Left kidney (tissue), 2 donors: Measurements from ENCODE around the gene PTPN5. TPM values are rescaled to one million over a fixed set of nuclear protein-coding genes. Genes with fewer than 3 reads are reported as not detected.

ENCODE experiments used
- DNase-seq: peaks from one replicate; pipeline ENCODE4 v3.0.0-alpha.2; 2013
- polyA plus RNA-seq: library from polyadenylated mRNA; unstranded; fragments of 120-200 nt; gene quantifications from one replicate; pipeline ENCODE4 v1.2.1, GENCODE V29; 2013; ENCODE audit not compliant: insufficient read length

The PTPN5 gene
- polyA plus RNA-seq, 1 donor, result 0.81 TPM

DNA sequence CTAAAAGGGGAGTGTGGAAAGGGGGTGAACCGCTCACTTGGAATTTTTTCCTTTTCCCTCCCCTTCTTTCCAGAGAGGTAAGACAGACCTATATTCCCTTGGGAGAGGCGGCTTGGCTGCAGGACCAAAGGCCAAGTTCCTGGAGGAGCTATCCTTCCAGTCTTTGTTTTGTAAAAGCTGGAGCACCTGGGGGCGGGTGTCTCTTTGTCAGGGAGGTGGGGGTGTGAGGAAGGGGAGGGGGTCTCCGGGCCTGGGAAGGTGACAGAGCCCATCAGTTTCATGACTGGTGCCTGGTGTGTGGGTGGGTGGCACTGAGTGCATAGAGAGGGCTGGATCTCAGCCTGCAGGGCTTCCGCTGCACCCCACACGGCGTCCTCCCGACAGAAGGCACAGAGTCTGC lies 18.5 kb downstream of the PTPN5 start:
- no peak for DNase-seq

- no peak for DNase-seq
These were observed 19.4 kb downstream of the PTPN5 start for GRCh38 chr11:18772211-18772610.

- DNase-seq, result no peak
These were observed 20.1 kb downstream of the PTPN5 start for GRCh38 chr11:18771266-18772035.

GRCh38 chr11:18770479-18771125 lies 21.0 kb downstream of the PTPN5 start:
- DNase-seq, result no peak

- no peak for DNase-seq
These were observed 21.7 kb downstream of the PTPN5 start for GRCh38 chr11:18769802-18770456.

- DNase-seq, result no peak
These were observed 22.6 kb downstream of the PTPN5 start for GRCh38 chr11:18768978-18769377.

DNA sequence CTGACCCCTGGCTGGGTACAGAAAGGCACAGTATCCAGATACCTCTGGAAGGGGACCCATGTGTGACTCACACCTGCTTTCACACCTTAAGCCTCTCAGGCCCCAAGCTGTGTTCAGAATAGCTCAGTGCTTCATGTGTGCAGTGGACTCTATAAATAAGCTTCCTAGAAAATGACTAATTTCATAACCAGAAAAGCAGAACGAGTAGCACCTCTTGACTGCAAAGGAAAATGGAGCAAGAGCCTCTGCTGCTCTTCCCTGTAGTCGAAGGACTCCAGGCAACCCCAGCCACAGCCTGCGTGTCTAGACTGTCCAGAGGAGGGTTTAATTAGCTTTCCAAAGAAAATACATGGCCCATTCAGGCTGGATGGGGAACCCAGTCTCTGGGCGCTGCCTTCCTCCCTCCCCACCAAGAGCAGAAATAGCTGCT lies 23.1 kb downstream of the PTPN5 start:
- DNase-seq, result no peak

GRCh38 chr11:18766015-18766414 lies 25.6 kb downstream of the PTPN5 start:
- no peak for DNase-seq

- no peak for DNase-seq
These were observed 26.0 kb downstream of the PTPN5 start for GRCh38 chr11:18765554-18765953.

DNA sequence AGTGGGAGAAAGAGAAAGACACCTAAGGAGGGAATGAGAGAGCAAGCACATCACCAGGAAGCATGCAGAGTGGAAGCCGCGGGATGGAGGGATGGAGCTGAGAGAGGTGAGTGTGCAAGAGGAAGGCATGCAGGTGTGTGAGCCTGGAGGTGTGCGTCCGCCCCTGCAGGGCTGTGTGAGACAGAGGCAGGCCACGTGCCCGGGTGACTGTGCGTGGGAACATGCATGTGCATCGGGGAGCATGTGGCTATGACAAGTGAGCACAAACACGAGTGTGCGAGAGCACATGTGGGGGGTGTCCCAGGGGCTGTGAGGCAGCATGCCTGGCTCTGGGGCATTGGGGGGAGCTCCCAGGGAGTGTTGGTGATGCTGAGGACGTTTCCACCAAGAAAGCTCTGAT lies 29.9 kb downstream of the PTPN5 start:
- DNase-seq, result no peak

GRCh38 chr11:18761144-18761543 lies 30.5 kb downstream of the PTPN5 start:
- DNase-seq, result no peak

DNA sequence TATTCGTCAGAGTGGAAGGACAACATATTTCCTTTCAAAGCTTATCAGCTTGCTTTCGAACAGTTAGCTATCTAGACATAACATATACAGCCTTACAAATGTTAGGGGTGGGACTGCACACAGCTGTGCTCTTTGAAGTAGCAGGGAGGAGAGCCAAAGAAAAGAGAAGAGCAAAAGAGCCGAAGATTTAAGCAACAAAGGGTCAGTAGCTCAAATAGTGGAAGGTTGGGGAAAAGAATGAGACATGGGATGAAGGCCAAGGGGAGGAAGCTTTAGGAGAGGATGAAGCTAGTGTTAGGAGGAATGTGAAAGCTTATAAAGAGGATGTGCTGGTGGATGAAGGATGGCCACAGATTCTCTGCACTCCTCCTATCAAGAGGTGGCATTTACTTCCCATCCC lies 33.8 kb downstream of the PTPN5 start:
- no peak for DNase-seq

- no peak for DNase-seq
These were observed 34.7 kb downstream of the PTPN5 start for GRCh38 chr11:18756889-18757288.

GRCh38 chr11:18754308-18754707 lies 37.3 kb downstream of the PTPN5 start:
- no peak for DNase-seq

- no peak for DNase-seq
These were observed 39.1 kb downstream of the PTPN5 start for GRCh38 chr11:18752502-18752901.

DNA sequence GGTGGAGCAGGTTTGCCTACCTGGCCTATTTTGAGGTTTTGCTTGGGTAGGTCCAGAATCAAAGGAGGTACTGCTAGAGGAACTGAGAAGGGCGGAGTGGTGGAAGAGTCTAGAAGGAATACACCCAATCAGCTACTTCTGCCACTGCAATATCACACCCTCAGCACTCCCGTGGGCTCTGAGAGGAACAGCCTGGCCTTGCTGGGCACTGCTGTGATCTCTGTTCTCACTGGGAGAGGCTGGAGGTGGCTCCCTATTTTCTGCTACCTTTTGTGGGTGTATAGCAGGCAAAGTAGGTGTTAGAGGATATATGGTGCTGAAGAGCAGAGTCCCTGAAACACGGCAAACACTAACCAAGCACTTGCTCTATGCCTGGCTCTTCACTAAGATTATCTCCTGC lies 40.7 kb downstream of the PTPN5 start:
- DNase-seq, result no peak

GRCh38 chr11:18749681-18750319 lies 41.8 kb downstream of the PTPN5 start:
- no peak for DNase-seq

DNA sequence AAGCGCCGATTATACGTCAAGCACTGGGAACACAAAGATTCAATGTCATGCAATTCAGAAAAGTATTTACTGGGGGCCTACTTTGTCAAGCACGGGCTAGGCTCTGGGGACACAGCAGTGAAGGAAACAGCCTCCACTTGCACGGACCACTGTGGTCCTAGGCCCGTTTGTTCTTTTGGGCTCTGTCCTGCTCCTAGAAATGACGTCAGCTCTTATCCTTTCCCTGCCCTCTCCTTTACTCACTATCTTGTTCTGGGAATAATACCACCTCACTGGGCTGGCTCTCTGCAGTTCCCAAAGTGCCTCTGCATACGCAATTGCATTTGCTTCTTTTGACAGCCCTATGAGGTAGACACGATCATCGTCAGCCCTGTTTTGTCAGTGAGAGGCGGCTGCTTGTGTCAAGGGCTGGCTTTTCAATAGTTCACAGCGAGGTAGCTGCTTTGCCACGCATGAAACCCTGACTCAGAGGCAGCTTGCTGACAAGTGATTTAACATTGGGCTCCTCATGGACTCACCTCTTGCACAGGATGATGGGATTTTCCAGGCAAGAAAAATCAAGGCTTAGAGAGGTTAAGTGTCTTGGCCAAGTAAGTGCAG lies 42.7 kb downstream of the PTPN5 start:
- DNase-seq, result no peak

- DNase-seq, result no peak
These were observed 46.3 kb downstream of the PTPN5 start for GRCh38 chr11:18745251-18745650.

GRCh38 chr11:18743900-18744514 lies 47.6 kb downstream of the PTPN5 start:
- DNase-seq, result no peak

DNA sequence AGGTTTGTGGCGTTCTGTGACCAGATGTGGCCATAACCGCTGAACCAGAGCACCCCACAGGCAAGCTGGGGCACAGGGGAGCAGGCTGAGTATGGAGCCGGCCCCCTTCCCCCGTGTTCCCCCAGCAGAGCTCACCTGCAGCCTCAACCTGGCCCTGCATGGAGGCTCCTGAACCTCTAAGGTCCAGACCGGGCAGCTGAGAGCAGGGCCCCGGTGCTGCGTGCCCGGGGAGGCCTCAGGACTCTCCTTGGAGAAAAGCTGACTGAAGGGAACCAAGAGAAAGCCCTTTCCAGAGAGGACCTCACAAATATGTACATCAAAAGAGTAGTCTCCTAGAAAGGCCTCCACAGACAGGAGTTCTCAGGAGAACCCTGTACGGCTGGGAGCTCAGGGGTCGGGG lies 48.2 kb downstream of the PTPN5 start:
- DNase-seq, result no peak

DNA sequence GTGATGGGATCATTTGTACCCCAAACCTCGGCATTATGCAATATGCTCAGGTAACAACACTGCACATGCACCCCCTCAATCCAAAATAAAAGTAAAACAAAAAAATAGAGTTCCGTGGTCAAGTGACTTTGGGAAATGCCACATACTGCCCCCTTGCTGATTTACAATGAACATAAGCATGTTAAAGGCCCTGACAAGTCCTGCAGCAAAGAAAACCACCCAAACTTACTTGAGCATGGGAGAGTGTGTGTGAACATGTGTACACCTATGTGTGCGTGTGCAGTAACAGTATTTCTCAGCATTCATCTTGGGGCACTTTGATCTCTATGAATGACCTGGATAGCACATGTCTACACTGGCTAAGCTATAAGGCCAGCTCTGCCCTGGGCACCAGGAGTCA lies 49.8 kb downstream of the PTPN5 start:
- DNase-seq, result no peak
